H1 (cell line): Measurements from ENCODE around the gene CDRT4. TPM values are rescaled to one million over a fixed set of nuclear protein-coding genes. Genes with fewer than 3 reads are reported as not detected.

ENCODE experiments used
- CTBP2 ChIP-seq: IDR thresholded peaks from 2 replicates; pipeline ENCODE4 v1.7.0; 2011; ENCODE audit warnings: borderline replicate concordance, mild to moderate bottlenecking, moderate library complexity, mixed read lengths, low read length; ENCODE audit not compliant: insufficient read depth, insufficient read length
- EGR1 ChIP-seq: IDR thresholded peaks from 2 replicates; pipeline ENCODE4 v1.6.1; 2011; ENCODE audit warnings: low read depth, low read length, borderline replicate concordance
- FOSL1 ChIP-seq: IDR thresholded peaks from 2 replicates; pipeline ENCODE4 v1.6.1; 2011; ENCODE audit warnings: mild to moderate bottlenecking, low read depth, low read length, moderate library complexity; ENCODE audit not compliant: insufficient read depth
- GTF2F1 ChIP-seq: IDR thresholded peaks from 2 replicates; pipeline ENCODE4 v1.6.1; 2012; ENCODE audit warnings: low read depth, low read length, improper control_type of control experiment, borderline replicate concordance
- RXRA ChIP-seq: IDR thresholded peaks from 2 replicates; pipeline ENCODE4 v1.6.1; 2011; ENCODE audit warnings: low read depth, mild to moderate bottlenecking, low read length, moderate library complexity; ENCODE audit not compliant: insufficient read depth
- polyA plus RNA-seq, 7 experiments: library from polyadenylated mRNA; depleted of rRNA in 3 of 7; stranded (reverse) in 5 of 7; unstranded in 2 of 7; fragments of >200 nt in 5 of 7; fragments of 200-250 nt in 2 of 7; gene quantifications; 1 replicate in 5 of 7; 2 replicates in 1 of 7; 4 replicates in 1 of 7; pipeline versions ENCODE4 v1.2.1 to v1.2.3, GENCODE V29; 2011 to 2013; ENCODE audit warnings: missing spikeins in 2 of 7, mixed read lengths in 2 of 7
- total RNA-seq: library from RNA; stranded (reverse); fragmentation: NEBNext Ultra II Directional; extraction: Animal tissue kit (Norgen Biotek cat#: 25700); gene quantifications from 2 replicates; pipeline ENCODE4 v1.2.1, GENCODE V29; 2021

Gene CDRT4
- total and polyA plus RNA-seq, 2 of the 8 experiments (the other 6 are each of a cell fraction or from before 2014, with no cell fraction given): 2.6 to 5.6 TPM

DNA sequence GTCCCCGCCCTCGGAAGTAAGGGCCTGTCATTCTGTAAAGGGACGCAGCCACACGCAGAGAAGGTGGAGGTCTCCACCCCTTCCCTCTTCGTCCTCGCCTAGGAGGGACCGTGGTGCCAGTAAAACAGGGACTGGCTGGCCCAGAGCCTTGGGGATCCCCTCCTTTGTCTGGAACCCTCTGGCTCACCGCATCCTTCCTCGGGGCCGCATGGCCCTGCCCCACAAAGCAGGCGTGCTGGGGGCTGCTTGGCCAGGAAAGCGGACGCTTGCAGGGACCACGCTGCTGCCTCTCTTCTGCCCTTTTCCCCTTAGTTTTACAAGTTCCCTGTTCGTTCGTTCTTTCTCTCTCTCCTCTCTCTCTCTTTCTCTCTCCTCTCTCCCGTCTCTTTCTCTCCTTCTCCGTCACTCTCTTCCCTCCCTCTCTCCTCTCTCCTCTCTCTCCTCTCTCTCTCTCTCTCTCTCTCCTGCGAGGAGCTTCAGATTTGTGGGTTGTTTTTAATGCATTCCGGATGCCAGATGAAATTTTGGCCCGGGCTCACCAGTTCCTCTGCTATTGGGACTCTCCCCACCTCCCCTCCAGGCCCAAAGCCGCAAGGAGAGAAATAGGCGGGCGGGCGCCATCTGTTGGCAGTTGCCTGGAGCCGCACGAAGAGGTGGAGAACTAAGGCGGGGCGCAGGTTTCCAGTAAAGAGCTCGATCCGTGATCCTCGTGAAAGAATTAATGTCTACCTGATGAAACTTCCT is 35.1 kb upstream of the CDRT4 start (continued):
- TF ChIP-seq CTBP2: no peak
- no peak for TF ChIP-seq RXRA
- no peak for TF ChIP-seq GTF2F1
- TF ChIP-seq FOSL1: no peak
- TF ChIP-seq EGR1: no peak
- TF ChIP-seq, all 59 proteins: peak for 5
